Measurements from ENCODE around the gene RSAD1. TPM values are rescaled to one million over a fixed set of nuclear protein-coding genes. Genes with fewer than 3 reads are reported as not detected.

Gene RSAD1
- total RNA-seq, 1 experiment from 2014 or later: 30.4 TPM

GRCh38 chr17:50457621-50458020 lies 21.0 kb upstream of the RSAD1 start:
- peak; percentile 14 for DNase-seq (ENCODE audit: low read depth)

- DNase-seq (ENCODE audit: low read depth): no peak
Measured at GRCh38 chr17:50458270-50458669, 20.4 kb upstream of the RSAD1 start.

GRCh38 chr17:50458701-50459676 lies 19.7 kb upstream of the RSAD1 start:
- DNase-seq (ENCODE audit: low read depth): peak; percentile 46

DNA sequence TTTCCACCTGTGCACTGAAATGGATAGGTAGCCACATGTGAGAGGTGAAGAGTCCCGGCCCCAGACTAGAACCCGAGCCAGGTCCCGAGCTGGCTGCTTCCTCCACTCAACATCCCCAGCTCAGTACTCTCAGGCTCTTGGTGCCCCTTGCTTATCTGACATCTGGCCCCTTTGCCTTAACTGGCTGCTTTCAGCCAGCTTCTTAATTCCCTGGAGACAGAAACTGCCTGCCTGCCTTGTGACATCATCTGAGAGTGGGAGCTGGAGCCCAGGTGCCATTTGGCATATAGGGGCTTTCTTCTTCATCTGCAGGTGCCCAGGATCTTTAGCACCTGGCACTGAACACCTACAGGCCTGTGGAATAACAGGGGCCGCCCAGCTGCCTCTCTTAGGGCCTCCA lies 18.9 kb upstream of the RSAD1 start:
- no peak for DNase-seq (ENCODE audit: low read depth)

- no peak for DNase-seq (ENCODE audit: low read depth)
Measured at GRCh38 chr17:50460831-50461526, 17.7 kb upstream of the RSAD1 start.

- DNase-seq (ENCODE audit: low read depth): no peak
Measured at GRCh38 chr17:50461550-50462132, 17.0 kb upstream of the RSAD1 start.

- no peak for DNase-seq (ENCODE audit: low read depth)
Measured at GRCh38 chr17:50462446-50462845, 16.2 kb upstream of the RSAD1 start.

GRCh38 chr17:50464121-50464520 lies 14.5 kb upstream of the RSAD1 start:
- no peak for DNase-seq (ENCODE audit: low read depth)

- no peak for DNase-seq (ENCODE audit: low read depth)
Measured at GRCh38 chr17:50464736-50465135, 13.9 kb upstream of the RSAD1 start.

DNA sequence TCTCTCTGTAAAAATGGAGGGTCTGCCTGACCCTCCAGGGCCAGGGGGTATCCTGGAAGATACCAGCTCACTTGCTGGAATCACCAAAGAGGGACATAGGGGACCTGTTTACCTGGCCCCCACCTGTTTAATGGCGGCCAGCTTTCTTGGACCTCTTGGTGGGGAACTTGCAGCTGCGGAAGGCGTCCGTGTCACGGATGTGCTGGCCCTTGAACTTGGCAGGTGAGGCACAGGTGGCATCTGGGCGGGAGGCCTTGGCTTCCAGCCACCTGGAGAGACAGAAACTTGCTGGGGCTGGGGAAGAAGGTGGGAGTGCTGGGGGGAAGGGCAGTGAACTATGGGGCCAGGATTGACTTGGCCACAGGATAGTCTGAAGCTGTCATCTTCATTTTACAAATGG lies 13.5 kb upstream of the RSAD1 start:
- DNase-seq (ENCODE audit: low read depth): no peak

DNA sequence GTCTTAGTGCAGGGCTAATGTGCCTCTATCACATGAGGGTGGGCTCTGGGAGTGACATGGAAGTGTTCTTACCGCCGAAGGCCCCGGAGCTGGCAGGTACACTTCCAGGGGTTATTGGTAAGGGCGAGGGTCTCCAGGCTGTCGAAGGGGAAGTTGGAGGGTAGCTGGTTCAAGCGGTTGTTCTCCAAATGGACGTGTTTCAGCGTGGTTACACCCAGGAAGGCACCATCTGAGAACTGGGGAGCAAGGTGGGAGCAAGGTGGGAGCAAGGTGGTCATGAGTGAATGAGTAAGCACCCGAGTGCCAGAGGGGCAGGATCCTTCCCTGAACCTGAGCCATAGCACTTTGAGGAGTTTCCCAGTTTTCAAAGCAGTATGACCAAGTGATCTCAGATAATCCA lies 13.0 kb upstream of the RSAD1 start:
- DNase-seq (ENCODE audit: low read depth): no peak

GRCh38 chr17:50466371-50467113 lies 12.1 kb upstream of the RSAD1 start:
- no peak for DNase-seq (ENCODE audit: low read depth)

- DNase-seq (ENCODE audit: low read depth): no peak
Measured at GRCh38 chr17:50467114-50467854, 11.4 kb upstream of the RSAD1 start.

DNA sequence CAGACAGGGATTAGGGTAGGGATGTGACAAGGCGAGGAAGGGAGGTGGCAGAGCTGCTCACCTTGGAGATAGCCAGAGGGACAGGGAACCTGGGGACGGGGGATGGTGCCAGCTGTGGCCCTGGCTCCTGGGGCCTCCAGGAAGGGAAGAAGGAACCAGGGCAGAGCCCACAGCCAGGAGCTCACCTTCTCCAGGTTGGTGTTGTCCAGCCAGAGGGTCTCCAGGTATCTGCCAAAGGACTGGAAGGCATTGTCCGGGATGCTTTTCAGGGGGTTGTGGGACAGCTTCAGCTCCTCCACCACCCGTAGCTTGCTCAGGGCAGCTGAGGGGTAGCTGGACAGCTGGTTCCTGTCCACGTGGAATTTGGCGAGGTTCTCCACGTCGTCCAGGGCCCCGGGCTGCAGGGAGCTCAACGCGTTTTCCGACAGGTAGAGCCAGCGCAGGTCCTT lies 10.8 kb upstream of the RSAD1 start:
- no peak for DNase-seq (ENCODE audit: low read depth)

DNA sequence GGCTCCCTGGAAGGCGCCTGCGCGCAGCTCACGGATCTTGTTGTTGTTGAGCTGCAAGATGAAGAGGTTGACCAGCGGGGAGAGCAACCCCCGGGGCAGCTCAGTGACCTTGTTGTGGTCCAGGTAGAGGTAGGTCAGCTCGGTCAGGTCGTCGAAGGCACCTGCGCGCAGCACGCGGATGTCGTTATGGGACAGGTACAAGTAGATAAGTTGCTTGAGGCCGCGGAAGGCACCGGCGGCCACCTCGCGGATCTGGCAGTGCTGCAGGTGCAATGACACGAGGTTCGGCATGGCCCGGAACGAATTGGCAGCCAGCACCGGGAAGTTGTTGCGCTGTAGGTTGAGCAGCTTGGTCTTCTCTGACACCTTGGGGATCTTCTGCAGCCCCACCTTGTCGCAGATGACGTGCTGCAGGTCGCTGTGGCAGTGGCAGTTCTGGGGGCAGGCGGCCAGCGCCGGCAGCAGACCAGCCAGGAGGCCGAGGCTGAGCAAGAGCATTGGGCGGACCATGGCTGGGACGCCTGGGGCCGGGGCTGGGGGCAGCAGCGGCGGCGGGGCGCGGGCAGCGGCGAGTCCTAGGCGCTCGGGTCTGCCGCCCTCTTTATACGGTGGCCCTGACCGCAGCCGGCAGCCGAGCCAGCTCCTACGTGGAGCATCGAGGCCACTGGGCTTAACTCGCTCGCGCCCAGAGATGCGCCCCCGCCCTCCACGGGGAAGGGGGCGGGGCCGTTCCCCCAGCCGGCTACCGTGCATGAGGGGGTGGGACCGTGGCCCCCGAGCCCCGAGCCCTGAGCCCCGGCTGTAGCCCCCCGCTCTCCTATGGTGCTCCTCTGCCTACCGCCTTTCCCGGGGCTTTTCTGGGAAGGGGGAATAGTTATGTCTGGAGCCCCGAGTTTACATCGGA lies 10.1 kb upstream of the RSAD1 start, which contains the start of gene CHAD:
Gene CHAD, minus strand, starts transcription at position 577 of the 904 bp plus-strand sequence. Its CDS starts 67 bp downstream, at position 510.
- DNase-seq (ENCODE audit: low read depth): no peak

GRCh38 chr17:50469208-50469605 lies 9.5 kb upstream of the RSAD1 start:
- no peak for DNase-seq (ENCODE audit: low read depth)

DNA sequence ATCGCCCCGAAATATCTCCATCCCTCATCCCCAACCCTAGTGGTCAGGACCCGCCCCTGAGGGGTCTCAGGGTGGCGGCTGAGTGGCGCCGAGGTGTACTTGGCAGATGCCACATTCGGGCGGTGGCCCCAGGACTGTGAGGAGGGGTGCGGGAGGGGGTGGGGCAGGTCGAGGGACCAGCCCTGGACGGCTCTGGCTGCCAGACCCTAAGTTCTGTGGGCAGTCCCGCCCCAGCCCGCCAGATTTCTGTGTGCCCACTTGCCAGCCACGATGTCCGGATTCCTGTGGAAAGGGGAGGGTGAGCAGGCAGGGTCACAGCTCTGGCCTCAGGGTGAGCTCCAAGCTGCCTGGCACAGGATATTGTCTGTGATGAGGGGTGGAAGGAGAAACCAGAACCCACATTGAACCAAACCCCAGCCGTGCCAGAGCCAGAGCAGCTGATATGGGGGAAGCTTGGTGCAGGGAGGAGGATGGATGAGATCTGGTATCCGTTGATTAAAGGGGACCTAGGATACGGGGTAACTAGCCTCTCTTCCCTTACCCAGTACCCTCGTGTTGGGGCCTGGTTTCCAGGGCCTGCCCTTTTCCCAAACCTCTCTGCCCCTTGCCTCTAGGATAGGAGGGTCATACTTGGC lies 8.9 kb upstream of the RSAD1 start:
- DNase-seq (ENCODE audit: low read depth): no peak

- DNase-seq (ENCODE audit: low read depth): no peak
Measured at GRCh38 chr17:50470426-50470825, 8.2 kb upstream of the RSAD1 start.

Data from HT1080 (cell line).